PC-9 (cell line): ENCODE results near the gene FUS.

ENCODE experiments used
- CTCF ChIP-seq: fragments of 200-600 bp; sonication (generic); conservative IDR thresholded peaks from 2 replicates; pipeline ENCODE4 v1.6.1; 2017; ENCODE audit warnings: mixed run types, antibody characterized with exemption, mild to moderate bottlenecking, moderate library complexity
- EZH2 ChIP-seq: fragments of 200-600 bp; sonication (generic); IDR thresholded peaks from 2 replicates; pipeline ENCODE4 v1.8.0; 2017; ENCODE audit warnings: antibody characterized with exemption, low read depth

DNA sequence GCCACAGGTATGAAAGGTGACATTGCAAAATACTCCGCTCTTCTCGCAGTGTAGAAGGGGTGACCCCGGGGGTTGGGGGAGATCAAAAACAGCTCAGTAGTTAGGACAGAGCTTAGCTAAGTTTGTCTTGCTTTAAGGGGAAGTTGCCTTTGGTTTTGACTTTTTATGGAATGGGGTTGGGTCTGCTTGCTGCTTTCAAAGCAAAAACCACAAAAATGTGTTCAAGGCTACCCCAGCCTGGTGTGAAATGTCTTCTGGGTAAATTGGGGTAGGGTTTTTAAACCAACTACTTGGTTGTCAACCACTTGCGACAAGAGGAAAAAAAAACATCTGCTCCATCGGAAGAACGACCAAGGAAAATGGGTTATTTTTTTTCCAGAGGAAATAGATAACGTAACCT, 6.2 kb downstream of the FUS start:
- no peak for TF ChIP-seq CTCF
- TF ChIP-seq EZH2: no peak
